SK-N-SH (cell line): Measurements from ENCODE around the gene MRFAP1L1. TPM values are rescaled to one million over a fixed set of nuclear protein-coding genes. Genes with fewer than 3 reads are reported as not detected.

Experiments
- CTCF ChIA-PET: fragments of 300-600, 350-600 bp; formaldehyde crosslinking; extraction: SDS; loops from one replicate; lab custom pipeline; 2021; lab: Yijun Ruan, JAX
- POLR2A ChIA-PET: fragments of 350-600 bp; sonication (Branson Sonifier 250); formaldehyde crosslinking; extraction: SDS; loops from one replicate; lab custom pipeline; 2020; ENCODE audit warnings: antibody characterized with exemption, inconsistent platforms; lab: Yijun Ruan, JAX
- DNase-seq: peaks from one replicate; pipeline ENCODE4 v3.0.0; 2012
- H2AFZ ChIP-seq: fragments of 200-600 bp; sonication (generic); 2 replicates; pipeline ENCODE4 v1.8.1; 2016; ENCODE audit warnings: antibody characterized with exemption, mild to moderate bottlenecking, low read depth
- H3F3A ChIP-seq: fragments of 200-600 bp; sonication (generic); replicated peaks from 2 replicates; pipeline ENCODE3; 2016; ENCODE audit warnings: antibody characterized with exemption, mild to moderate bottlenecking; ENCODE audit not compliant: insufficient read depth
- H3K27ac ChIP-seq, 2 experiments: fragments of 200-500 bp in 1 of 2; fragments of 200-600 bp in 1 of 2; sonication (Bioruptor generic) in 1 of 2; sonication (generic), shearing (Covaris generic) in 1 of 2; 2 replicates each; pipeline versions ENCODE4 v1.5.1 to v1.6.1; 2014 to 2016; ENCODE audit warnings: low read depth in 2 of 2, inconsistent platforms in 1 of 2, low read length in 1 of 2, mild to moderate bottlenecking in 1 of 2, mixed read lengths in 1 of 2
- H3K27me3 ChIP-seq: fragments of 200-600 bp; sonication (generic), shearing (Covaris generic); 2 replicates; pipeline ENCODE4 v1.6.1; 2016; ENCODE audit warnings: mixed run types; ENCODE audit not compliant: insufficient read depth
- H3K36me3 ChIP-seq, 2 experiments: fragments of 200-500 bp in 1 of 2; fragments of 200-600 bp in 1 of 2; sonication (Bioruptor generic) in 1 of 2; sonication (generic) in 1 of 2; replicated peaks in 1 of 2; 2 replicates each; pipeline versions ENCODE3 to v1.5.1; 2014 to 2016; ENCODE audit warnings: low read length in 1 of 2, mild to moderate bottlenecking in 1 of 2; ENCODE audit not compliant: insufficient read depth in 2 of 2, control insufficient read depth in 1 of 2
- H3K4me1 ChIP-seq, 2 experiments: fragments of 200-500 bp in 1 of 2; fragments of 200-600 bp in 1 of 2; sonication (Bioruptor generic) in 1 of 2; sonication (generic), shearing (Covaris generic) in 1 of 2; 2 replicates each; pipeline versions ENCODE4 v1.5.1 to v1.6.1; 2014 to 2016; ENCODE audit warnings: low read depth in 1 of 2, low read length in 1 of 2, mixed run types in 1 of 2; ENCODE audit not compliant: insufficient read depth in 2 of 2, control insufficient read depth in 1 of 2
- H3K4me2 ChIP-seq: fragments of 200-600 bp; sonication (generic), shearing (Covaris generic); 2 replicates; pipeline ENCODE4 v1.6.1; 2017; ENCODE audit warnings: mixed run types
- H3K4me3 ChIP-seq, 2 experiments: fragments of 200-500 bp in 1 of 2; fragments of 200-600 bp in 1 of 2; sonication (Bioruptor generic) in 1 of 2; sonication (generic), shearing (Covaris generic) in 1 of 2; 2 replicates each; pipeline versions ENCODE4 v1.5.1 to v1.8.1; 2014 to 2016; ENCODE audit warnings: low read depth in 2 of 2, inconsistent platforms in 1 of 2, low read length in 1 of 2, mild to moderate bottlenecking in 1 of 2, mixed read lengths in 1 of 2, moderate library complexity in 1 of 2
- H3K79me2 ChIP-seq: fragments of 200-600 bp; sonication (generic); 2 replicates; pipeline ENCODE4 v1.8.1; 2017; ENCODE audit warnings: mild to moderate bottlenecking; ENCODE audit not compliant: insufficient read depth
- H3K9ac ChIP-seq: fragments of 200-600 bp; sonication (generic); 2 replicates; pipeline ENCODE4 v1.6.1; 2017; ENCODE audit warnings: mixed run types
- H3K9me2 ChIP-seq: fragments of 200-600 bp; sonication (generic); 2 replicates; pipeline ENCODE4 v1.6.1; 2017; ENCODE audit warnings: mixed run types
- H3K9me3 ChIP-seq: fragments of 200-600 bp; sonication (generic); 2 replicates; pipeline ENCODE4 v1.6.1; 2017; ENCODE audit warnings: mixed run types, mild to moderate bottlenecking, moderate library complexity
- H4K20me1 ChIP-seq: fragments of 200-600 bp; sonication (generic); 2 replicates; pipeline ENCODE4 v1.6.1; 2017; ENCODE audit warnings: mild to moderate bottlenecking, mixed run types; ENCODE audit not compliant: insufficient read depth
- CHD2 ChIP-seq: fragments of 150-350 bp; IDR thresholded peaks from 2 replicates; pipeline ENCODE4 v1.6.1; 2018; ENCODE audit warnings: low read length; ENCODE audit not compliant: partially characterized antibody
- CTCF ChIP-seq: fragments of 200-600 bp; sonication (generic); IDR thresholded peaks from 2 replicates; pipeline ENCODE4 v1.6.1; 2017; ENCODE audit warnings: antibody characterized with exemption, mild to moderate bottlenecking, moderate library complexity
- EP300 ChIP-seq, 2 experiments: IDR thresholded peaks; 2 replicates each; pipeline versions ENCODE4 v1.4.0 to v1.6.1; 2012; ENCODE audit warnings: borderline replicate concordance in 1 of 2, low read depth in 1 of 2, low read length in 1 of 2
- EZH2phosphoT487 ChIP-seq: fragments of 200-600 bp; sonication (generic); IDR thresholded peaks from 2 replicates; pipeline ENCODE4 v1.6.1; 2017; ENCODE audit warnings: low read depth, mixed run types, mild to moderate bottlenecking, antibody characterized with exemption, moderate library complexity, borderline replicate concordance
- FOSL2 ChIP-seq: IDR thresholded peaks from 2 replicates; pipeline ENCODE4 v1.4.0; 2012; ENCODE audit warnings: low read depth, mild to moderate bottlenecking, moderate library complexity, borderline replicate concordance
- FOXJ3 ChIP-seq: sonication (generic); formaldehyde crosslinking; IDR thresholded peaks from 2 replicates; pipeline ENCODE4 v1.5.1; 2020; ENCODE audit warnings: mild to moderate bottlenecking, missing genetic modification reagents
- GABPA ChIP-seq: IDR thresholded peaks from 2 replicates; pipeline ENCODE4 v1.4.0; 2012; ENCODE audit warnings: low read depth, mild to moderate bottlenecking
- GATA2 ChIP-seq: sonication (generic); formaldehyde crosslinking; IDR thresholded peaks from 2 replicates; pipeline ENCODE4 v1.5.0; 2020; ENCODE audit warnings: mild to moderate bottlenecking, missing genetic modification reagents
- MAX ChIP-seq: IDR thresholded peaks from 2 replicates; pipeline ENCODE4 v1.4.0; 2012; ENCODE audit warnings: low read depth
- MXI1 ChIP-seq: IDR thresholded peaks from 2 replicates; pipeline ENCODE4 v1.6.1; 2012; ENCODE audit warnings: mild to moderate bottlenecking, low read depth, low read length, improper control_type of control experiment
- NFIC ChIP-seq: IDR thresholded peaks from 2 replicates; pipeline ENCODE4 v1.4.0; 2012; ENCODE audit warnings: borderline replicate concordance
- NRF1 ChIP-seq: IDR thresholded peaks from 2 replicates; pipeline ENCODE4 v1.6.1; 2012; ENCODE audit warnings: low read depth, mild to moderate bottlenecking, low read length
- PBX3 ChIP-seq: IDR thresholded peaks from 2 replicates; pipeline ENCODE4; 2012
- RFX5 ChIP-seq: IDR thresholded peaks from 2 replicates; pipeline ENCODE4 v1.6.1; 2012; ENCODE audit warnings: mild to moderate bottlenecking, improper control_type of control experiment, low read length
- SMC3 ChIP-seq: IDR thresholded peaks from 2 replicates; pipeline ENCODE4 v1.6.1; 2012; ENCODE audit warnings: low read depth, low read length, improper control_type of control experiment
- TEAD4 ChIP-seq: IDR thresholded peaks from 2 replicates; pipeline ENCODE4 v1.4.0; 2012; ENCODE audit warnings: mild to moderate bottlenecking, borderline replicate concordance; ENCODE audit not compliant: insufficient read depth
- YY1 ChIP-seq: IDR thresholded peaks from 2 replicates; pipeline ENCODE4 v1.4.0; 2012; ENCODE audit warnings: low read depth, mild to moderate bottlenecking
- WGBS: methylation state at CpG from one replicate; pipeline ENCODE4 v1.1.6; 2017; ENCODE audit warnings: low lambda C conversion rate; 5-methylcytosine and 5-hydroxymethylcytosine counted together
- polyA plus RNA-seq, 3 experiments: library from polyadenylated mRNA; depleted of rRNA; stranded (reverse); fragments of >200 nt; gene quantifications; 2 replicates each; pipeline ENCODE4 v1.2.3, GENCODE V29; 2012
- TF ChIP-seq, protein P1 (sequence below): fragments of 150-350 bp; IDR thresholded peaks from 2 replicates; pipeline ENCODE4 v1.6.1; 2016; ENCODE audit warnings: mild to moderate bottlenecking, low read depth, low read length

Gene MRFAP1L1
- polyA plus RNA-seq, 1 of the 3 experiments (the other 2 are of a cell fraction) = 60.3 TPM

- POLR2A ChIA-PET = no interaction called here
- H3K9me2 ChIP-seq = no peaks in the 10 kb centered on the region
These were observed 22.1 kb upstream of the MRFAP1L1 start for GRCh38 chr4:6731780-6732179.

DNA sequence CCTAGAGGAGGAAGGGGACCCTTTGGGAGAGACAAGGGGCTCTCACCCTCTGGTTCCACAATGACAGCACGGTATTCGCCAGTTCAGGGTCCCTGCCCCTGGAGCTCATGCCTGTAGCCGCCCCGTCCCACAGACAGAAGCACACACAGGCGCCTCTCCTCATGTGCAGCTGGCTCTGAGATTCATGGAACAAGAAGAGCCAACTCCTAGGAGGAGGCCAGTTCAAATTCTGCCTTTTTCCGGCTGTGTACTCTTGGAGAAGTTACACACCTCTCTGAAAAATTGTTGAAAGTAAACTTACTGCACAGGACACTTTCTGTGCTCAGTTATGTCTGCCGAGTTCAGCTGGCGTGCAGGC is 21.6 kb upstream of the MRFAP1L1 start:
- Histone ChIP-seq H3K9me3 (no peaks in the 10 kb centered on the region), H3K9ac (no peak overlapping the region), H4K20me1 (no peaks in the 10 kb centered on the region), H3K4me3 (no peak overlapping the region), H3K9me2 (no peaks in the 10 kb centered on the region), H3K27ac (no peak overlapping the region), H3K36me3 (no peaks in the 10 kb centered on the region), H3K4me1 (no peaks in the 10 kb centered on the region), H3F3A (no peaks in the 10 kb centered on the region), H2AFZ (no peak overlapping the region), H3K79me2 (no peaks in the 10 kb centered on the region), H3K27me3 (no peaks in the 10 kb centered on the region), H3K4me2 (no peak overlapping the region)
- no peak for DNase-seq
- ChIA-PET POLR2A (no interaction called here), CTCF (interaction anchor here (1.1 to 3.4 kb wide), 4 partner anchors 11 to 340 kb away, joined by 3 to 25 read pairs (median 6); no protein-coding TSS in a partner anchor)
- WGBS = 89% methylated on average over 7 of the region's 8 CpGs
- TF ChIP-seq SMC3 (no peak), FOXJ3 (CRISPR knock-in tag) (no peak), FOSL2 (no peak), CTCF (no peak), GATA2 (CRISPR knock-in tag) (no peak), CHD2 (no peak), EP300 (IDR thresholded peaks at IDR 0.05; ENCODE audit: borderline replicate concordance in 1 of 2, low read depth in 1 of 2, low read length in 1 of 2) (no peak), EZH2phosphoT487 (no peak), PBX3 (no peak), MXI1 (no peak), NFIC (no peak), NRF1 (no peak), GABPA (no peak), MAX (no peak)
- TF ChIP-seq, protein P1, sequence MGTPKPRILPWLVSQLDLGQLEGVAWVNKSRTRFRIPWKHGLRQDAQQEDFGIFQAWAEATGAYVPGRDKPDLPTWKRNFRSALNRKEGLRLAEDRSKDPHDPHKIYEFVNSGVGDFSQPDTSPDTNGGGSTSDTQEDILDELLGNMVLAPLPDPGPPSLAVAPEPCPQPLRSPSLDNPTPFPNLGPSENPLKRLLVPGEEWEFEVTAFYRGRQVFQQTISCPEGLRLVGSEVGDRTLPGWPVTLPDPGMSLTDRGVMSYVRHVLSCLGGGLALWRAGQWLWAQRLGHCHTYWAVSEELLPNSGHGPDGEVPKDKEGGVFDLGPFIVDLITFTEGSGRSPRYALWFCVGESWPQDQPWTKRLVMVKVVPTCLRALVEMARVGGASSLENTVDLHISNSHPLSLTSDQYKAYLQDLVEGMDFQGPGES = no peak

More at GRCh38 chr4:6731780-6732179, 22.1 kb upstream of the MRFAP1L1 start:
- Histone ChIP-seq H3K4me1 (no peaks in the 10 kb centered on the region), H3K27ac (no peak overlapping the region), H4K20me1 (no peaks in the 10 kb centered on the region), H3K79me2 (no peaks in the 10 kb centered on the region), H2AFZ (no peak overlapping the region), H3K4me2 (no peak overlapping the region), H3F3A (no peaks in the 10 kb centered on the region), H3K4me3 (no peak overlapping the region), H3K36me3 (no peaks in the 10 kb centered on the region), H3K27me3 (no peaks in the 10 kb centered on the region), H3K9me3 (no peaks in the 10 kb centered on the region), H3K9ac (no peak overlapping the region)
- DNase-seq = no peak
- WGBS = 94% methylated on average over 6 of the region's 6 CpGs
- TF ChIP-seq RFX5 (no peak), EP300 (IDR thresholded peaks at IDR 0.05; ENCODE audit: borderline replicate concordance in 1 of 2, low read depth in 1 of 2, low read length in 1 of 2) (no peak), YY1 (no peak), TEAD4 (no peak), CTCF (no peak), MAX (no peak)
- CTCF ChIA-PET = interaction anchor here (1.1 kb wide), 1 partner anchor 339 kb away, joined by 4 read pairs; no protein-coding TSS in a partner anchor
